Coronary artery (tissue), 2 donors: ENCODE data around the gene LSAMP.

Source experiments
- DNase-seq: peaks from one replicate; pipeline ENCODE4 v3.0.0-alpha.2; 2017; ENCODE audit warnings: low spot score
- H3K27ac ChIP-seq, 2 donors: fragments of 200-600 bp; sonication (generic); one replicate each; pipeline ENCODE4 v1.5.1; 2016 to 2019
- H3K4me3 ChIP-seq: fragments of 200-600 bp; sonication (generic); 2 replicates; pipeline ENCODE4 v1.5.1; 2016; ENCODE audit warnings: mild to moderate bottlenecking, moderate library complexity
- CTCF ChIP-seq: fragments of 200-600 bp; sonication (generic); IDR thresholded peaks from one replicate; pipeline ENCODE4 v1.5.1; 2019; ENCODE audit warnings: antibody characterized with exemption

The LSAMP gene

GRCh38 chr3:116246406-116246980 is 198.8 kb downstream of the LSAMP start:
- no peak for TF ChIP-seq CTCF
- DNase-seq: no peak

GRCh38 chr3:116242825-116243224 is 202.5 kb downstream of the LSAMP start:
- TF ChIP-seq CTCF: no peak

More at GRCh38 chr3:116246406-116246980, 198.8 kb downstream of the LSAMP start:
- H3K4me3 ChIP-seq: no peak overlapping the region
- H3K27ac ChIP-seq: no peak overlapping the region

GRCh38 chr3:116241677-116242076 is 203.6 kb downstream of the LSAMP start:
- TF ChIP-seq CTCF: no peak
- Histone ChIP-seq H3K4me3 (no peak overlapping the region), H3K27ac (no peak overlapping the region)
- no peak for DNase-seq

More at GRCh38 chr3:116242825-116243224, 202.5 kb downstream of the LSAMP start:
- Histone ChIP-seq H3K27ac (no peak overlapping the region), H3K4me3 (no peak overlapping the region)
- no peak for DNase-seq

- H3K27ac ChIP-seq: no peak overlapping the region
- H3K4me3 ChIP-seq: no peak overlapping the region
- TF ChIP-seq CTCF: no peak
- DNase-seq: no peak
These were observed 205.0 kb downstream of the LSAMP start for GRCh38 chr3:116240261-116240660.

DNA sequence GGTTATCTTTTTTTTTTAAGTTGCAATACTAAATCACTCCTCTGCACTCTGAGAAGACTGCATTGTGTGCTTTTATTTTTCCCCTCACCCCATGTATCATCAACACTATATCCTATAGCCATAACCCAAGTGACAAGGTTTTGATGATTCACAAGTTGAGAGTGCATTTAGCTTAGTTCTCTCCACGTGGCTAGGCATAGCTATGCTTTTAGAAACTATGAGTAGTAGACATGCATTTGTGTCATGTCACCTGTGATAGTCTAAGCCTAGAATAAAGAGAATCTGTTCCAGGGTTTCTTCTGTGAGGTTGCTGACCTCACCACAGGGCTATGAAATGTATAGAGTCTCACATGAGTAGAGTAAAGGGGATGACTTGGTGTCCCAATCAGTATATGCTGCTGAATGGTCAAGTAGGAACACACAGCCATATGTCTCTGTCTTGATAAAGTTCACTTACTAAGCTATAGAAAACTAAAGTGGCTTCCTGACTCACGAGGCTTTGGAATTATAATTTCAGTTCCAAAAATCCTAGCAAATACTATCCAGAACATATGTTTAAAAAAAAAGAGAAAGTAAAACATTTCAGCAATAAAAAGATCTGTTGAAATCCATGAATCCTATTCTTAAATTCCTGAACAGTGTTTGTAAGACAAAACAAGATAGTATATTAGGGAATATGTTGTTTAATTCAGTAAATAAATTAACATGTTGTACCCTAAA is 206.3 kb downstream of the LSAMP start:
- Histone ChIP-seq H3K27ac (no peak overlapping the region), H3K4me3 (no peak overlapping the region)
- DNase-seq: no peak
- no peak for TF ChIP-seq CTCF

DNA sequence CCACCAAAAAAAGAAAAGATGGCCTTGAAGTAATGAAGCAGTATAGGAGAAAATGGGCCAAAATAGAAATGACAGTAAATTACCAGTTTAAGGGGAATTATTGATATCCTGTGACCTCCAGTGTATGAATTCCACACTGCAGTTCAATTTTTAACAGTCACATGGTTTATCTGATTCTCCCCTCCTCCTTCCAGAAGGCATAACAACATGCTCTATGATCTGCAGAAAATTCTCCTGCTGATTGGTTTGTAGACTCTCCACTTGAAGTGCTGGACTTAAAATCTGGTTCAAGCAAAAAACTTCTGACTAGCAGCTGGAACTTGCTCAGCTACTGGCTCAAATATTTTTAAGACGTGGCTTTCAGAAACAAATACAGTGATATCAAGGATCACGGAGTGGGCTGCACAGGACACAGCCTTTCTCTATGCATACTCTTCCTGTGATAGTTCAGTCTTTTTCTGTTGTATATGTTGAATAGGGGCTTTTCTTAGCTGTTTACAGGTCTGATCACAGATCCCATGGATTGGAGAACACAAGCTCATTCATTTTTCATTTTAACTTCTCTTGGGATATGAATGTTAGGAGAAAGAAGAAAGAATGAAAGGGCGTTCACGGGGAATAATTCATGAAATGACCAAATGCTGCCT is 211.5 kb downstream of the LSAMP start:
- DNase-seq: no peak
- Histone ChIP-seq H3K27ac (no peak overlapping the region), H3K4me3 (no peak overlapping the region)
- TF ChIP-seq CTCF: no peak
